H9 (cell line): ENCODE results near the gene SNW1. TPM values are rescaled to one million over a fixed set of nuclear protein-coding genes. Genes with fewer than 3 reads are reported as not detected.

Experiments
- DNase-seq: peaks from one replicate; pipeline ENCODE4 v3.0.0-alpha.2; 2017
- H2AFZ ChIP-seq: one replicate; pipeline ENCODE4 v1.6.1; 2013; ENCODE audit warnings: mild to moderate bottlenecking, low read length, control low read depth, moderate library complexity
- H2AK5ac ChIP-seq: 2 replicates; pipeline ENCODE4 v1.6.1; 2013; ENCODE audit warnings: low read length, control low read depth, mixed read lengths; ENCODE audit not compliant: insufficient read length
- H2BK120ac ChIP-seq: one replicate; pipeline ENCODE4 v1.6.1; 2013; ENCODE audit warnings: low read depth, mild to moderate bottlenecking, low read length, control low read depth, inconsistent platforms; ENCODE audit not compliant: poor library complexity, severe bottlenecking
- H2BK12ac ChIP-seq: 2 replicates; pipeline ENCODE4 v1.6.1; 2013; ENCODE audit warnings: low read length, control low read depth, mixed read lengths, low read depth; ENCODE audit not compliant: insufficient read length
- H2BK15ac ChIP-seq: 2 replicates; pipeline ENCODE4 v1.6.1; 2013; ENCODE audit warnings: low read depth, low read length, control low read depth
- H2BK20ac ChIP-seq: one replicate; pipeline ENCODE4 v1.6.1; 2013; ENCODE audit warnings: low read depth, mild to moderate bottlenecking, low read length, control low read depth, inconsistent platforms; ENCODE audit not compliant: poor library complexity, severe bottlenecking
- H2BK5ac ChIP-seq: 2 replicates; pipeline ENCODE4 v1.6.1; 2013; ENCODE audit warnings: low read length, control low read depth, mixed read lengths; ENCODE audit not compliant: insufficient read length
- H3K14ac ChIP-seq: 2 replicates; pipeline ENCODE4 v1.6.1; 2013; ENCODE audit warnings: low read length, control low read depth; ENCODE audit not compliant: insufficient read depth
- H3K18ac ChIP-seq: 2 replicates; pipeline ENCODE4 v1.6.1; 2013; ENCODE audit warnings: low read depth, mild to moderate bottlenecking, mixed read lengths, low read length, control low read depth; ENCODE audit not compliant: insufficient read length
- H3K23ac ChIP-seq: 2 replicates; pipeline ENCODE4 v1.6.1; 2013; ENCODE audit warnings: low read length, control low read depth, mixed read lengths, low read depth; ENCODE audit not compliant: insufficient read length
- H3K23me2 ChIP-seq: 2 replicates; pipeline ENCODE4 v1.6.1; 2013; ENCODE audit warnings: low read depth, mild to moderate bottlenecking, mixed read lengths, low read length, control low read depth; ENCODE audit not compliant: insufficient read length, poor library complexity, severe bottlenecking
- H3K27ac ChIP-seq: 2 replicates; pipeline ENCODE4 v1.5.1; 2013; ENCODE audit warnings: low read length, control low read depth, mixed read lengths, low read depth; ENCODE audit not compliant: insufficient read length
- H3K27me3 ChIP-seq: 2 replicates; pipeline ENCODE4 v1.6.1; 2013; ENCODE audit warnings: low read length, control low read depth, inconsistent platforms; ENCODE audit not compliant: insufficient read depth
- H3K4ac ChIP-seq: 2 replicates; pipeline ENCODE4 v1.6.1; 2013; ENCODE audit warnings: low read depth, mild to moderate bottlenecking, control low read depth, inconsistent platforms, low read length, moderate library complexity
- H3K4me1 ChIP-seq: 2 replicates; pipeline ENCODE4 v1.6.1; 2013; ENCODE audit warnings: low read length, control low read depth, inconsistent platforms; ENCODE audit not compliant: insufficient read depth
- H3K4me2 ChIP-seq: 2 replicates; pipeline ENCODE4 v1.6.1; 2013; ENCODE audit warnings: low read length, control low read depth, mixed read lengths; ENCODE audit not compliant: insufficient read length, insufficient read depth
- H3K56ac ChIP-seq: 2 replicates; pipeline ENCODE4 v1.6.1; 2013; ENCODE audit warnings: low read depth, mild to moderate bottlenecking, mixed read lengths, low read length, control low read depth; ENCODE audit not compliant: insufficient read length
- H3K79me1 ChIP-seq: 2 replicates; pipeline ENCODE4 v1.6.1; 2013; ENCODE audit warnings: low read depth, mild to moderate bottlenecking, moderate library complexity, low read length, control low read depth, inconsistent platforms; ENCODE audit not compliant: insufficient read depth, poor library complexity, severe bottlenecking
- H3K79me2 ChIP-seq: 2 replicates; pipeline ENCODE4 v1.6.1; 2013; ENCODE audit warnings: low read length, control low read depth, inconsistent platforms; ENCODE audit not compliant: insufficient read depth
- H3K9ac ChIP-seq: 2 replicates; pipeline ENCODE4 v1.6.1; 2013; ENCODE audit warnings: low read length, control low read depth, mixed read lengths; ENCODE audit not compliant: insufficient read length; ENCODE audit errors: extremely low read depth
- H3K9me3 ChIP-seq: one replicate; pipeline ENCODE4 v1.6.1; 2013; ENCODE audit warnings: low read depth, low read length, inconsistent platforms; ENCODE audit not compliant: control insufficient read depth
- H3T11ph ChIP-seq: one replicate; pipeline ENCODE4 v1.6.1; 2013; ENCODE audit warnings: mild to moderate bottlenecking, low read length, control low read depth, inconsistent platforms
- H4K20me1 ChIP-seq: one replicate; pipeline ENCODE4 v1.6.1; 2013; ENCODE audit not compliant: control insufficient read depth, insufficient read length, insufficient read depth
- H4K5ac ChIP-seq: 2 replicates; pipeline ENCODE4 v1.6.1; 2013; ENCODE audit warnings: low read depth, mild to moderate bottlenecking, mixed read lengths, low read length, control low read depth; ENCODE audit not compliant: insufficient read length
- H4K8ac ChIP-seq: replicated peaks from 2 replicates; pipeline ENCODE4 v1.6.1; 2013; ENCODE audit warnings: low read length, control low read depth, mixed read lengths, low read depth; ENCODE audit not compliant: insufficient read length
- H4K91ac ChIP-seq: 2 replicates; pipeline ENCODE4 v1.6.1; 2013; ENCODE audit warnings: low read depth, mild to moderate bottlenecking, moderate library complexity, mixed read lengths, low read length, control low read depth; ENCODE audit not compliant: insufficient read length
- H3K27ac Mint-ChIP-seq, 3 experiments: 2 replicates in 2 of 3; 3 replicates in 1 of 3; pipeline ENCODE4 v1.8.0; 2020 to 2021; ENCODE audit warnings: mixed read lengths in 3 of 3, mild to moderate bottlenecking in 1 of 3, moderate library complexity in 1 of 3
- H3K27me3 Mint-ChIP-seq: 2 replicates; pipeline ENCODE4 v1.8.0; 2021; ENCODE audit warnings: low read depth, mild to moderate bottlenecking, moderate library complexity, mixed read lengths
- H3K36me3 Mint-ChIP-seq, 3 experiments: 2 replicates in 2 of 3; 3 replicates in 1 of 3; pipeline ENCODE4 v1.8.0; 2020 to 2021; ENCODE audit warnings: low read depth in 3 of 3, mixed read lengths in 3 of 3; ENCODE audit not compliant: insufficient read depth in 1 of 3
- H3K4me1 Mint-ChIP-seq, 2 experiments: 2 replicates each; pipeline ENCODE4 v1.8.0; 2020; ENCODE audit warnings: mixed read lengths in 2 of 2
- H3K4me3 Mint-ChIP-seq, 2 experiments: 2 replicates in 1 of 2; 3 replicates in 1 of 2; pipeline ENCODE4 v1.8.0; 2020 to 2021; ENCODE audit warnings: mild to moderate bottlenecking in 2 of 2, mixed read lengths in 2 of 2, moderate library complexity in 1 of 2
- H3K9me3 Mint-ChIP-seq, 2 experiments: 2 replicates in 1 of 2; 3 replicates in 1 of 2; pipeline ENCODE4 v1.8.0; 2020; ENCODE audit warnings: mild to moderate bottlenecking in 2 of 2, mixed read lengths in 2 of 2, moderate library complexity in 1 of 2
- CTCF ChIP-seq: fragments of 200-600 bp; sonication (generic); conservative IDR thresholded peaks from 3 replicates; pipeline ENCODE4 v1.8.0; 2021; ENCODE audit warnings: antibody characterized with exemption, mild to moderate bottlenecking
- WGBS: extraction: QIAGEN DNeasy Blood & Tissue Kit; methylation state at CpG from one replicate; pipeline ENCODE4 v1.1.7; 2013; ENCODE audit warnings: missing lambda C conversion rate, low lambda C conversion rate, mixed read lengths; ENCODE audit not compliant: insufficient read length; ENCODE audit errors: extremely low coverage; 5-methylcytosine and 5-hydroxymethylcytosine counted together
- total RNA-seq: library from RNA; stranded (reverse); gene quantifications from 2 replicates; pipeline ENCODE4 v1.2.1, GENCODE V29; 2021

SNW1 gene
- total RNA-seq, 1 experiment from 2014 or later, result 103 TPM

DNA sequence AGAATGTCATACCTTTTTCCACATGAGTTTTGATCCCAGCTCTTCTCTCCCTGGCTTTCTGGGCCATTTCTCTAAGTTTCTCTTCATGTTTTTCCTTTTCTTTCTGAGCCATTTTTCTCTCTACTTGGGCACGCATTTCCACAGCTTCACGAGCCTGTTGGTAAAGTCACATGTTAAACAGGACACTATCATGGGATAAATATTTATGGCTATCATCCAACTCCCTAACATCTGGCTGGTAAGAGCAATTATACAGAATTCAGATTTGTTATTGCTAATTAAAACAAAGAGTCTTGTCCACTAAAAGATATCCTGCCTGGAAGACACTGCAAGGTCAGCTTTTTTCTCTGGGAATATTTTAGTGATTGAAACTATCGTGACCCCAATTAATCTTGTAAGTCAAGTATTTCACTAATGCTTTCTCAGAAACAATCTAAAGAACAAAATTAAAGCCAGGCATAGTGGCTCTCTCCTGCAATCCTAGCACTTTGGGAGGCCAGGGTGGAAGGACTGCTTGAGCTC lies 29.9 kb downstream of the SNW1 start:
- Histone ChIP-seq H3K79me2 (no peaks in the 10 kb centered on the region), H2BK5ac (no peak overlapping the region), H4K20me1 (no peaks in the 10 kb centered on the region), H3K4me1 (no peaks in the 10 kb centered on the region), H4K8ac (no peak overlapping the region), H2BK20ac (no peak overlapping the region), H3T11ph (no peak overlapping the region), H3K27ac (no peak overlapping the region), H2BK12ac (no peak overlapping the region), H3K56ac (no peak overlapping the region), H3K4me2 (no peak overlapping the region), H4K91ac (no peak overlapping the region), H3K9me3 (no peaks in the 10 kb centered on the region), H2AK5ac (no peak overlapping the region), H3K14ac (no peak overlapping the region), H3K23ac (no peak overlapping the region), H2AFZ (no peak overlapping the region), H3K79me1 (no peaks in the 10 kb centered on the region), H4K5ac (no peak overlapping the region), H2BK15ac (no peak overlapping the region), H3K9ac (no peak overlapping the region), H3K4ac (no peak overlapping the region), H3K18ac (no peak overlapping the region), H3K27me3 (no peaks in the 10 kb centered on the region), H3K23me2 (no peaks in the 10 kb centered on the region), H2BK120ac (no peak overlapping the region)
- no peak for DNase-seq
- Mint-ChIP-seq H3K36me3 (peaks cover 43 to 91% (median 82%) of the 10 kb centered on the region in 3 experiments; a peak in 6 of 7 replicates), H3K27me3 (no peaks in the 10 kb centered on the region), H3K27ac (no peak overlapping the region), H3K4me3 (no peak overlapping the region), H3K4me1 (no peaks in the 10 kb centered on the region), H3K9me3 (no peaks in the 10 kb centered on the region)
- TF ChIP-seq CTCF, result no peak
- WGBS, result no CpG with 5 or more reads among the region's 3 CpGs
